Mucosa of descending colon (tissue), 3 donors: ENCODE results near the gene PITX3. TPM values are rescaled to one million over a fixed set of nuclear protein-coding genes. Genes with fewer than 3 reads are reported as not detected.

Source experiments
- ATAC-seq: fragments of 200-7000 bp; cut with Tn5 transposase; one replicate; pipeline ENCODE4 v1.9.1; 2020; ENCODE audit warnings: mild to moderate bottlenecking, moderate library complexity
- DNase-seq, 3 donors: peaks; one replicate each; pipeline ENCODE4 v3.0.0-alpha.2; 2020
- H3K36me3 ChIP-seq: fragments of 200-600 bp; one replicate; pipeline ENCODE4 v1.8.0; 2021; ENCODE audit warnings: low read depth, mild to moderate bottlenecking
- H3K4me1 ChIP-seq: fragments of 200-600 bp; one replicate; pipeline ENCODE4 v1.8.0; 2021; ENCODE audit warnings: low read depth, mild to moderate bottlenecking
- H3K4me3 ChIP-seq: fragments of 200-600 bp; one replicate; pipeline ENCODE4 v1.8.0; 2021; ENCODE audit warnings: mild to moderate bottlenecking
- H3K9me3 ChIP-seq: fragments of 200-600 bp; one replicate; pipeline ENCODE4 v1.8.0; 2021; ENCODE audit warnings: mild to moderate bottlenecking
- intact Hi-C, 2 donors: fragments of 100-400 bp; cut with DNase I in 1 of 2; cut with micrococcal nuclease in 1 of 2; formaldehyde crosslinking; loops; one replicate each; pipeline versions ENCODE4 v1.11.0 to v1.11.1; 2022; cut with DNase I, micrococcal nuclease
- total RNA-seq, 3 donors: library from RNA; stranded (reverse); fragmentation: NEBNext Ultra II Directional in 2 of 3; extraction: Animal tissue kit (Norgen Biotek cat#: 25700) in 2 of 3; gene quantifications; one replicate each; pipeline versions ENCODE4 v1.2.1 to v1.2.4, GENCODE V29; 2021 to 2023
- TF ChIP-seq, protein P1 (sequence below): fragments of 200-600 bp; IDR thresholded peaks from one replicate; pipeline ENCODE4 v1.8.0; 2022; ENCODE audit warnings: antibody characterized with exemption, mild to moderate bottlenecking
- donor health status: DM: no; HTN: no; CAD: no; lungs with moderate emphysema.
- donor health status: DM: no; HTN: no; CAD: no.
- donor health status: DM: no; HTN: yes; CAD: no.

The PITX3 gene
- total RNA-seq, 3 donors from 2014 or later = not detected

DNA sequence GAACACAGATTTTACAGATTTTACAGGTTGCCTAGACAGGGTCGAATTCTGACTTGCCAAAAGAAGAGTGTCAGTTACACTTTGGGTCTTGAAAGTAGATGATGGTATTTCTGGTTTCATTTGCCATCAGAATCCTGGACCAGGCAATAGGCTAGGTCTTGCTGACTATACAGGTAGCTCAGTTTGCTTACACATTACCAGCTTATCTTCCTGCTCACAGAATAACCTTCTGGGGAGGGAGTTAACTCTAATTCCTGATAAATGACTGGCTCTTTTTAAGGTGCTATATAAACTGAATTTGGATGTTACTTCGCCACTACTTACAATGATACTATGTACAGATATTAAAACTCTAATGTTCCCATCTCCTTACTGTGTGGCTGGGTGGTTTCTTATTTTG lies 43.8 kb upstream of the PITX3 start:
- Histone ChIP-seq H3K4me1 (peaks cover 5% of the 10 kb centered on the region), H3K4me3 (no peak overlapping the region), H3K36me3 (no peaks in the 10 kb centered on the region), H3K9me3 (no peaks in the 10 kb centered on the region)
- intact Hi-C loops = no loop called here
- no peak for ATAC-seq
- no peak for DNase-seq
- TF ChIP-seq, protein P1, sequence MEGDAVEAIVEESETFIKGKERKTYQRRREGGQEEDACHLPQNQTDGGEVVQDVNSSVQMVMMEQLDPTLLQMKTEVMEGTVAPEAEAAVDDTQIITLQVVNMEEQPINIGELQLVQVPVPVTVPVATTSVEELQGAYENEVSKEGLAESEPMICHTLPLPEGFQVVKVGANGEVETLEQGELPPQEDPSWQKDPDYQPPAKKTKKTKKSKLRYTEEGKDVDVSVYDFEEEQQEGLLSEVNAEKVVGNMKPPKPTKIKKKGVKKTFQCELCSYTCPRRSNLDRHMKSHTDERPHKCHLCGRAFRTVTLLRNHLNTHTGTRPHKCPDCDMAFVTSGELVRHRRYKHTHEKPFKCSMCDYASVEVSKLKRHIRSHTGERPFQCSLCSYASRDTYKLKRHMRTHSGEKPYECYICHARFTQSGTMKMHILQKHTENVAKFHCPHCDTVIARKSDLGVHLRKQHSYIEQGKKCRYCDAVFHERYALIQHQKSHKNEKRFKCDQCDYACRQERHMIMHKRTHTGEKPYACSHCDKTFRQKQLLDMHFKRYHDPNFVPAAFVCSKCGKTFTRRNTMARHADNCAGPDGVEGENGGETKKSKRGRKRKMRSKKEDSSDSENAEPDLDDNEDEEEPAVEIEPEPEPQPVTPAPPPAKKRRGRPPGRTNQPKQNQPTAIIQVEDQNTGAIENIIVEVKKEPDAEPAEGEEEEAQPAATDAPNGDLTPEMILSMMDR = no peak

GRCh38 chr10:102284531-102284930 lies 43.2 kb upstream of the PITX3 start:
- Histone ChIP-seq H3K4me3 (no peak overlapping the region), H3K36me3 (no peaks in the 10 kb centered on the region), H3K9me3 (no peaks in the 10 kb centered on the region), H3K4me1 (peaks cover 5% of the 10 kb centered on the region)
- intact Hi-C loops = no loop called here
- TF ChIP-seq, protein P1 = no peak
- ATAC-seq (no peak), DNase-seq (no peak)

DNA sequence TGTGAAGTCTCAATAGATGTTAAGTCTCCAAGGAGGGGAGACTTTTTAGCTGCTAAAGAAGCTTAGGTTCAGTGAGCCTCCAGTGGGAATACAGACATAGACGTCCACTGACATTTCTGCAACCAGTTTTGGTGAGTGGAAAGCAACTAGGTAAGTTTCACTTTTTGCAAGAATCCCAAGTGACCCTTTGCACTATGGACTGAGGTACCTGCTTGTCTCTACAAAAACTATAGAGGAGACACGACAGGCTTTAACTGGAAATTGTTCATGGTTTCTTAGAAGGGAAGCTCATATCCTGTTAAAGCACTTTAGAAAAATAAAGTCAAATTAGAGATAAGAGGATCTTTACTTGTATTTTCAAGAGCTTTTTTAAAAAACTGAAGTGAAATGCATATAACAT lies 42.6 kb upstream of the PITX3 start:
- ATAC-seq (no peak), DNase-seq (no peak)
- H3K4me3 ChIP-seq = no peak overlapping the region
- H3K4me1 ChIP-seq = peaks cover 2% of the 10 kb centered on the region
- H3K9me3 ChIP-seq = no peaks in the 10 kb centered on the region
- intact Hi-C loops = no loop called here
- TF ChIP-seq, protein P1 = no peak
- no peaks in the 10 kb centered on the region for H3K36me3 ChIP-seq

DNA sequence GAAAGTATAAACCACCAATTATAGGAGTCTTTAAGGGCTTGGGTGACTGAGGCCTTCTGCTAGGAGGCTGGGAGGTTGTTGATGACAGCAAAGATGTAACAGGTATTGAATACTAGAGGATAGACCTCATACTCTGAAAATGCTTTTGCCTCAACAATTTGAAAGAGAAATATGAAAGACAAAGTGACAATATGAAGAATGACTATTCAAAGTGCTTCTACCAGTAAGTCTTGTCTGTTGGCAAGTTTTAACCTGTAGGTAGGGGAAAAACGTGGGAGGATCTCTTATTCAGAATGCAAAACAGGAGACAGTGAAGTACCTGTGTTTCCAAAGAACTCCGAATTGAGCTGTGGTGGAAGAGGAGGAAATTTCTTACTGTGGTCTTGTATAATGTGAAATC lies 42.2 kb upstream of the PITX3 start:
- Histone ChIP-seq H3K36me3 (no peaks in the 10 kb centered on the region), H3K4me3 (no peak overlapping the region), H3K9me3 (no peaks in the 10 kb centered on the region), H3K4me1 (peaks cover 2% of the 10 kb centered on the region)
- TF ChIP-seq, protein P1 = no peak
- intact Hi-C loops = no loop called here
- ATAC-seq (no peak), DNase-seq (no peak)

- Histone ChIP-seq H3K9me3 (no peaks in the 10 kb centered on the region), H3K36me3 (no peaks in the 10 kb centered on the region), H3K4me3 (no peak overlapping the region), H3K4me1 (peaks cover 2% of the 10 kb centered on the region)
- intact Hi-C loops = no loop called here
- TF ChIP-seq, protein P1 = no peak
- ATAC-seq (no peak), DNase-seq (no peak)
Measured at GRCh38 chr10:102281102-102281487, 39.8 kb upstream of the PITX3 start.
